B cell (primary cell): ENCODE measurements around the gene PC. TPM values are rescaled to one million over a fixed set of nuclear protein-coding genes. Genes with fewer than 3 reads are reported as not detected.

Source experiments
- ATAC-seq: fragments of 200-7000 bp; cut with Tn5 transposase; one replicate; pipeline ENCODE4 v1.10.0; 2021; ENCODE audit warnings: low read depth, mild to moderate bottlenecking, moderate number of reproducible peaks, moderate library complexity
- CTCF ChIA-PET: fragments of 350-600 bp; sonication (Branson Sonifier 250); formaldehyde crosslinking; loops from one replicate; lab custom pipeline; 2021; ENCODE audit warnings: antibody characterized with exemption, inconsistent platforms; lab: Charles Lee
- POLR2A ChIA-PET: fragments of 350-600 bp; sonication (Branson Sonifier 250); formaldehyde crosslinking; loops from one replicate; lab custom pipeline; 2021; ENCODE audit warnings: antibody characterized with exemption; lab: Charles Lee
- DNase-seq: peaks from one replicate; pipeline ENCODE4 v3.0.0; 2013
- H2AFZ ChIP-seq: 2 replicates; pipeline ENCODE4 v1.6.1; 2012; ENCODE audit warnings: mild to moderate bottlenecking, low read depth, low read length; ENCODE audit not compliant: insufficient read depth, poor library complexity, severe bottlenecking
- H3K27ac ChIP-seq, 2 donors: 1 replicate in 1 of 2; 2 replicates in 1 of 2; pipeline ENCODE4 v1.5.1; 2012 to 2013; ENCODE audit warnings: low read length in 2 of 2, mild to moderate bottlenecking in 2 of 2, moderate library complexity in 1 of 2
- H3K27me3 ChIP-seq, 4 experiments: fragments of 200-600 bp in 1 of 4; sonication (generic) in 1 of 4; replicated peaks in 1 of 4; 1 replicate in 2 of 4; 2 replicates in 2 of 4; pipeline versions ENCODE4 v1.6.1 to v1.7.0; 2013 to 2016; ENCODE audit warnings: low read length in 3 of 4, mild to moderate bottlenecking in 2 of 4, mixed read lengths in 1 of 4, moderate library complexity in 1 of 4; ENCODE audit not compliant: insufficient read depth in 4 of 4, control insufficient read depth in 3 of 4; ENCODE audit errors: control extremely low read depth in 1 of 4
- H3K36me3 ChIP-seq, 2 experiments: replicated peaks in 1 of 2; 1 replicate in 1 of 2; 2 replicates in 1 of 2; pipeline versions ENCODE4 v1.6.1 to v1.7.1; 2013; ENCODE audit warnings: low read length in 1 of 2; ENCODE audit not compliant: insufficient read depth in 2 of 2, control insufficient read depth in 1 of 2; ENCODE audit errors: control extremely low read depth in 1 of 2, extremely low read depth in 1 of 2
- H3K4me1 ChIP-seq, 2 donors: fragments of 200-600 bp in 1 of 2; sonication (generic) in 1 of 2; 1 replicate in 1 of 2; 2 replicates in 1 of 2; pipeline versions ENCODE4 v1.5.1 to v1.6.1; 2013 to 2017; ENCODE audit warnings: low read length in 2 of 2; ENCODE audit not compliant: control insufficient read depth in 2 of 2, insufficient read depth in 2 of 2
- H3K4me2 ChIP-seq: replicated peaks from 2 replicates; pipeline ENCODE3; 2012; ENCODE audit warnings: mild to moderate bottlenecking, low read depth, low read length; ENCODE audit not compliant: poor library complexity, severe bottlenecking
- H3K4me3 ChIP-seq, 5 experiments: fragments of 200-600 bp in 1 of 5; sonication (generic) in 1 of 5; 1 replicate in 3 of 5; 2 replicates in 2 of 5; pipeline versions ENCODE4 v1.5.1 to v1.7.0; 2011 to 2016; ENCODE audit warnings: low read length in 4 of 5, mild to moderate bottlenecking in 4 of 5, low read depth in 2 of 5, control low read depth in 1 of 5, moderate library complexity in 1 of 5; ENCODE audit not compliant: insufficient read depth in 1 of 5; ENCODE audit errors: control extremely low read depth in 1 of 5, extremely low read depth in 1 of 5
- H3K79me2 ChIP-seq: fragments of 200-600 bp; sonication (generic); one replicate; pipeline ENCODE4 v1.6.0; 2016; ENCODE audit warnings: low read length; ENCODE audit not compliant: control insufficient read depth, insufficient read depth
- H3K9ac ChIP-seq: fragments of 200-600 bp; sonication (generic); 2 replicates; pipeline ENCODE4 v1.6.1; 2017; ENCODE audit warnings: mild to moderate bottlenecking, low read length, moderate library complexity
- H3K9me3 ChIP-seq, 3 donors: one replicate each; pipeline versions ENCODE4 v1.6.1 to v1.7.1; 2013; ENCODE audit warnings: low read length in 2 of 3; ENCODE audit not compliant: control insufficient read depth in 2 of 3, insufficient read depth in 1 of 3; ENCODE audit errors: control extremely low read depth in 1 of 3
- H4K20me1 ChIP-seq: 2 replicates; pipeline ENCODE4 v1.6.0; 2012; ENCODE audit warnings: mild to moderate bottlenecking, low read length; ENCODE audit not compliant: insufficient read depth, control insufficient read depth, poor library complexity, severe bottlenecking
- H3K27ac Mint-ChIP-seq: one replicate; pipeline ENCODE4 v1.8.0; 2021; ENCODE audit warnings: mixed read lengths
- H3K27me3 Mint-ChIP-seq: one replicate; pipeline ENCODE4 v1.8.0; 2021; ENCODE audit warnings: mixed read lengths
- H3K4me1 Mint-ChIP-seq: one replicate; pipeline ENCODE4 v1.8.0; 2021; ENCODE audit warnings: mixed read lengths
- H3K4me3 Mint-ChIP-seq: one replicate; pipeline ENCODE4 v1.8.0; 2021; ENCODE audit warnings: mixed read lengths
- H3K9me3 Mint-ChIP-seq: one replicate; pipeline ENCODE4 v1.8.0; 2022; ENCODE audit warnings: mixed read lengths; ENCODE audit not compliant: insufficient read depth
- EZH2 ChIP-seq: IDR thresholded peaks from 2 replicates; pipeline ENCODE4 v1.6.1; 2012; ENCODE audit warnings: borderline replicate concordance, low read depth, mild to moderate bottlenecking, moderate library complexity, low read length; ENCODE audit not compliant: insufficient read depth, poor library complexity, severe bottlenecking
- WGBS: methylation state at CpG from one replicate; pipeline ENCODE4 v1.1.5; 2013; ENCODE audit warnings: missing lambda C conversion rate; ENCODE audit not compliant: insufficient coverage; 5-methylcytosine and 5-hydroxymethylcytosine counted together
- intact Hi-C: fragments of 100-400 bp; cut with micrococcal nuclease; formaldehyde crosslinking; loops from one replicate; pipeline ENCODE4 v1.10.0; 2022
- polyA plus RNA-seq: library from polyadenylated mRNA; depleted of rRNA; stranded (reverse); fragments of >200 nt; gene quantifications from 2 replicates; pipeline ENCODE4 v1.2.3, GENCODE V29; 2012
- total RNA-seq, 2 donors: library from RNA; stranded (reverse); fragments of 120-200 nt in 1 of 2; gene quantifications; 1 replicate in 1 of 2; 2 replicates in 1 of 2; pipeline versions ENCODE4 v1.2.3 to v1.2.4, GENCODE V29; 2013 to 2022
- TF ChIP-seq, protein P1 (sequence below): fragments of 200-600 bp; IDR thresholded peaks from one replicate; pipeline ENCODE4 v1.8.0; 2022; ENCODE audit warnings: antibody characterized with exemption, mild to moderate bottlenecking

Gene PC
- total and polyA plus RNA-seq, 2 donors (not counting 1 experiment from before 2014, with no cell fraction given) = 1.5 to 4.4 TPM

DNA sequence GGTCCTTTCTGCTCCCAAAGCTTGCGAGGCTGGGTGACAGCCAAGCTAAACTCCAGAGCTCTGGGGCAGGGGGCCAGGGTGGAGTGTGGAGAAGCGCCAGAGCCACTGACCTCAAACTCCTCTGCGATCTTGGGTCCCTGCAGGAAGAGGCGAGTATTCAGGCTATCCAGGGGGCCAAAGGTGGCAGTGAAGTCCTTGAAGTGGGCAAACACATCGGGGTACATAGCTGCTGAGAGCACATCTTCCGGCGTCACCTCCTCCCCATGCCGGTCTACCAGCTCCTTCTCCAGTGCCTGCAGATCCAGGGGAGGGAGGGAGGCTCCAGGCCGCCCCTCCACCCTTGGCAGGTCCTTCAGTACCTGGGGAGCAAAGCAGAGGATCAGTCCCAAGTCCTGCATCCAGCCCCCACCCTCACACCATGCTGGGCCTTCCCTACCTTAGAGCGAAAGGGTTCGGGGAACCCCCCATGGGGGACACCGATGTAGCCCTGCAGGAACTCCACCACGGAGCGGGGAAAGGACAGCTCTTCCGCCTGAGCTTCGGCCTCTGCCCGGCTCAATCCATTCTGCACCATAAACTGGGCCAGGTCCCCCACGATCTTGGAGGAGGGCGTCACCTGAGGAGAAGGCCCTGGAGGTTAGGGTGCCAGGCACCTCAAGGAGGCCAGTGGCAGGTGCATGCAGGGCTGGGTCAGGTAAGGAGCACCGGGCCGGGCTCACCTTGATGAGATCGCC lies 108.5 kb downstream of the PC start:
- Histone ChIP-seq H3K9ac (no peak overlapping the region), H3K4me3 (no peak overlapping the region), H3K9me3 (no peaks in the 10 kb centered on the region), H3K4me2 (no peak overlapping the region), H4K20me1 (peaks cover 4% of the 10 kb centered on the region), H3K79me2 (peaks cover 10% of the 10 kb centered on the region), H3K4me1 (peaks cover 0 to 9% of the 10 kb centered on the region in 2 donors), H2AFZ (no peak overlapping the region), H3K36me3 (peaks cover 3 to 32% of the 10 kb centered on the region in 2 experiments), H3K27ac (no peak overlapping the region), H3K27me3 (no peaks in the 10 kb centered on the region)
- H3K4me1 Mint-ChIP-seq = peaks cover 11% of the 10 kb centered on the region
- DNase-seq (no peak), ATAC-seq (no peak)
- no peak for TF ChIP-seq EZH2
- TF ChIP-seq, protein P1, sequence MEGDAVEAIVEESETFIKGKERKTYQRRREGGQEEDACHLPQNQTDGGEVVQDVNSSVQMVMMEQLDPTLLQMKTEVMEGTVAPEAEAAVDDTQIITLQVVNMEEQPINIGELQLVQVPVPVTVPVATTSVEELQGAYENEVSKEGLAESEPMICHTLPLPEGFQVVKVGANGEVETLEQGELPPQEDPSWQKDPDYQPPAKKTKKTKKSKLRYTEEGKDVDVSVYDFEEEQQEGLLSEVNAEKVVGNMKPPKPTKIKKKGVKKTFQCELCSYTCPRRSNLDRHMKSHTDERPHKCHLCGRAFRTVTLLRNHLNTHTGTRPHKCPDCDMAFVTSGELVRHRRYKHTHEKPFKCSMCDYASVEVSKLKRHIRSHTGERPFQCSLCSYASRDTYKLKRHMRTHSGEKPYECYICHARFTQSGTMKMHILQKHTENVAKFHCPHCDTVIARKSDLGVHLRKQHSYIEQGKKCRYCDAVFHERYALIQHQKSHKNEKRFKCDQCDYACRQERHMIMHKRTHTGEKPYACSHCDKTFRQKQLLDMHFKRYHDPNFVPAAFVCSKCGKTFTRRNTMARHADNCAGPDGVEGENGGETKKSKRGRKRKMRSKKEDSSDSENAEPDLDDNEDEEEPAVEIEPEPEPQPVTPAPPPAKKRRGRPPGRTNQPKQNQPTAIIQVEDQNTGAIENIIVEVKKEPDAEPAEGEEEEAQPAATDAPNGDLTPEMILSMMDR = no peak
- ChIA-PET CTCF (no interaction called here), POLR2A (no interaction called here)
- H3K27me3 Mint-ChIP-seq = no peaks in the 10 kb centered on the region
- no peak overlapping the region for H3K4me3 Mint-ChIP-seq
- H3K9me3 Mint-ChIP-seq = no peaks in the 10 kb centered on the region
- intact Hi-C loops = no loop called here
- no peak overlapping the region for H3K27ac Mint-ChIP-seq
- 96% methylated on average over 20 of the region's 22 CpGs for WGBS

- ChIA-PET CTCF (no interaction called here), POLR2A (no interaction called here)
- peaks cover 11% of the 10 kb centered on the region for H4K20me1 ChIP-seq
Measured at GRCh38 chr11:66848671-66849500, 109.3 kb downstream of the PC start.

More at GRCh38 chr11:66848671-66849500, 109.3 kb downstream of the PC start:
- Mint-ChIP-seq H3K27ac (no peak overlapping the region), H3K4me1 (peaks cover 18% of the 10 kb centered on the region), H3K27me3 (no peaks in the 10 kb centered on the region), H3K9me3 (no peaks in the 10 kb centered on the region), H3K4me3 (no peak overlapping the region)
- DNase-seq = no peak
- Histone ChIP-seq H3K27ac (no peak overlapping the region), H3K9ac (no peak overlapping the region), H3K4me2 (no peak overlapping the region), H3K36me3 (peaks cover 3 to 32% of the 10 kb centered on the region in 2 experiments), H3K27me3 (no peaks in the 10 kb centered on the region), H3K79me2 (peaks cover 18% of the 10 kb centered on the region), H2AFZ (no peak overlapping the region), H3K9me3 (no peaks in the 10 kb centered on the region), H3K4me1 (peaks cover 6 to 17% of the 10 kb centered on the region in 2 donors), H3K4me3 (no peak overlapping the region)
- WGBS = 96% methylated on average over 28 of the region's 28 CpGs
- intact Hi-C loops = no loop called here
- TF ChIP-seq EZH2 = no peak
- TF ChIP-seq, protein P1 = no peak
- ATAC-seq = no peak
